GM18517 (cell line): ENCODE results near the gene IL1A.

Experiments
- ATAC-seq: cut with Tn5 transposase; IDR thresholded peaks from one replicate; pipeline ENCODE4 v1.9.1; 2021; ENCODE audit warnings: mild to moderate bottlenecking, moderate library complexity; ENCODE audit not compliant: unreplicated experiment

The IL1A gene

DNA sequence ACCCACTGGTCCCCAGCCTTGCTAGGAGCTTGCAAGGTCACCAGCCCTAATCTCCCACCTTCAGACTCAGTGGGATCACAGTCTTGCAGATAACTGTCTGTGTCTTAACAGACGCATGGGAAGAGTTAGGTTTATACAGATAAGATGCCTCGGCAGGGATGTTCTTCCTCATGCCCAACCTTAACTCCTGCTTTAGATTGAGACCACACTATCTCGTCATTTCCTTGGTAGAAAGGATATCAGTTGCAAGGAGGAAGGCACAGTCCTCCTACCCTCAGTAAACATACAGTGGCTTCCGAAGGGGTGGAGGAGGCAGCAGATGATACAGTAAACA lies 56.3 kb downstream of the IL1A start:
- no peak for ATAC-seq

DNA sequence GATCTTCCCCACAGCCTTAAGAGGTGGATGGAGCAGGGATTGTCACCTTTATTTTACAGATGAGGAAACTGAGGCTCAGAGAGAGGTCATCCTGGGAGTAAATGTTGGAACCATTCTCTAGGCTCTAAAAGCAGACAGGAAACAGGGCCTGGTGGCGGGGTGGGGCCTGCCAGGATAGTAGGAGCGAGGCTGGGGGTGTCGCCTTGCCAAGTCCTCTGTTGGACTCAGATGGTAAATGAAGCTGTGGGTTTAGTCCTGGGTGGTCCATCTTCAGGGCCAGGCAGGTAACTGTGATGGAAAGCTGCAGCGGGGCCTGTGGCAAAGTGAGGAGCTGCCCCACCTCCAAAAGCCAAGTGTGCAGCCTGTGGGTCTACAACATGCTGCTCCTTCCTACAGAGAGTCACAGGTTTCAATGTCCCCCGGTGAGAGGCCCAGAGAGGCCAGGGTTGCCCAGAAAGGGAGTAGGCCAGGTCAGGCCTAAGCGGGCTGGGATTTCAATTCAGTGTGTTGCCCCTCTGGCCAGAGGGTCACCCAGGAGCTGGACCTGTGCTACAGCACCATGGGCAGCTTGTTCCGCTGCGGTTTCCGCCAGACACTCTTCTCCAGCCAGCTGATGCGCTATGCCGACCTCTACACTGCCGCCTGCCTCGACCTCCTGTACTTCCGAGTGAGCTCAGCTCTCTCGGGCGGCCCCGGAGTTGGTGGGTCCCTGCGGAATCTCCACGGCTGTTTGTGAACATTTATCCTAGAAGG lies 56.8 kb downstream of the IL1A start:
- ATAC-seq = no peak

DNA sequence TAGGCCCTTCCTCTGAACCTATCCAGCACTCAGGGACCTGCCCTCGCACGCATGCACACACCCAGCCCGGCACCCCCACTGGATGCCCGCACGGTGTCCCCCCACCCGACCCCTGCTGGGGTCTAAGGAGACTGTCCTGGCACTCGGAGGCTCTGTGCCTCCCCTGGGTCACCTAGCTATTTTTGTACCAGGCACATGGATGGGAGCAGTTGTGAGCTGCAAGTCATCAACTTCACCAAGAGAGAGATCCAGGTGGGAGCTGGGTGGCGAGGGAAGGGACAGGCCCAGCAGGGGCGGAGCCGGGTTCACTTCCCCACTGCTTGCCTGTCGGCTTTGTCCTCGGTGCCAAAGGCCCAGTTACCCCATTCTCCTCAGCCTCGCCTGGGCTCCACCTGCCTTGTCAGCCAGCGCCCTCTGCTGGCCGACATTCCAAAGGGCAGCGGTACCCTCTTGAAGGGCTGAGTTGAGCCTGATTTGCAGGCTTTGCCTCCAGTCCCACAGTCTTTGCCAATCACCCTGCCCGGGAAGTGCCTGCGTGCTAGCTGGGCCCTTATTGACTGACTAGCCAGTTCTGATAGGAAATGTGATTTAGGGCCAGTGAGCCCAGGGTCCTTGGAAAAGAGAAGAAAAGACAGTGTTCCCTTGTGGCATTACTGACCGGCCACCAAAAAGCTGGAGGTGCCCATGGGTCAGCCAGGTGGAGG lies 57.7 kb downstream of the IL1A start:
- peak; percentile 80 for ATAC-seq

DNA sequence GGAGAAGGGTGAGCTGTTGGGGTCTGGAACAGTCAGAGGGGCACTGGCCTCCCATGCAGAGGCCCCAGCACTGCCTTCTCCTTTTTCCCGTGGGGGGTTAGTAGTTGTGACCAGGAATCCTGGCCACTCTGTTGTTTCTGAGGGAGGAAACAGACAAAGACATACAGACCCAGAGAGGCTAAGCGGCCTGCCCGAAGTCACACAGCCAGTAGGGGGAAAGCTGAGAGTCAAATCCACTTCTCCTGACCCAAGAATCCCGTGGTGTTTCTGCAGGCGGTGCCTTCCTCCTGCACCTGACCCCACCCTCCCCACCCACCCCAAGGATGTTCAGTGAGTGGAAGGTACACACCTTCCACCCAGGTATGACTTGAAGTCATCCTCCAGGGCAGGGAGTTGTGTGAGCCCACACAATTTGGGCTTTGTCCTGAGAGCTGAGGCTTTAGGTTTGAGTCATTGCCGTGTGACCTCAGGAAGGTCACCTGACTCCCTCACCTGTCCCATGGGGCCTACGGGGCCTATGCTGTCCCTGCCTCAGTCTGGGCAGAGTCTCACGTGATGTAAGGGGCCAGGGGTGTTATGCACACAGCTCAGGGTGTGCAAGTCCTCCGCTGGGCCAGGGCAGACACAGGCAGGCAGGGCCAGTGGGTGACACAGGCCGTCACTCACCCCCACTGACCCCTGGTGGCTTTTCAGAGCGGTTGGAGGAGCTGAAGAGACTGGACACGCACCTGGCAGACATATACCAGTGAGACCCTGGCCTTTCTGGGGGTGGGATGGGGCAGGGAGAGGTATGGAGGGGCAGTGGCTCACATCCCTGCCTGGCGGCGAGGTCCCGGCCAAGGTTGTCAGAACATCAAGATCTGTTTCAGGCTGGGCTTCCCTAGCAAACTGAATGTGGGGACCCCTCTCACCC lies 58.5 kb downstream of the IL1A start:
- ATAC-seq = peak; percentile 48

DNA sequence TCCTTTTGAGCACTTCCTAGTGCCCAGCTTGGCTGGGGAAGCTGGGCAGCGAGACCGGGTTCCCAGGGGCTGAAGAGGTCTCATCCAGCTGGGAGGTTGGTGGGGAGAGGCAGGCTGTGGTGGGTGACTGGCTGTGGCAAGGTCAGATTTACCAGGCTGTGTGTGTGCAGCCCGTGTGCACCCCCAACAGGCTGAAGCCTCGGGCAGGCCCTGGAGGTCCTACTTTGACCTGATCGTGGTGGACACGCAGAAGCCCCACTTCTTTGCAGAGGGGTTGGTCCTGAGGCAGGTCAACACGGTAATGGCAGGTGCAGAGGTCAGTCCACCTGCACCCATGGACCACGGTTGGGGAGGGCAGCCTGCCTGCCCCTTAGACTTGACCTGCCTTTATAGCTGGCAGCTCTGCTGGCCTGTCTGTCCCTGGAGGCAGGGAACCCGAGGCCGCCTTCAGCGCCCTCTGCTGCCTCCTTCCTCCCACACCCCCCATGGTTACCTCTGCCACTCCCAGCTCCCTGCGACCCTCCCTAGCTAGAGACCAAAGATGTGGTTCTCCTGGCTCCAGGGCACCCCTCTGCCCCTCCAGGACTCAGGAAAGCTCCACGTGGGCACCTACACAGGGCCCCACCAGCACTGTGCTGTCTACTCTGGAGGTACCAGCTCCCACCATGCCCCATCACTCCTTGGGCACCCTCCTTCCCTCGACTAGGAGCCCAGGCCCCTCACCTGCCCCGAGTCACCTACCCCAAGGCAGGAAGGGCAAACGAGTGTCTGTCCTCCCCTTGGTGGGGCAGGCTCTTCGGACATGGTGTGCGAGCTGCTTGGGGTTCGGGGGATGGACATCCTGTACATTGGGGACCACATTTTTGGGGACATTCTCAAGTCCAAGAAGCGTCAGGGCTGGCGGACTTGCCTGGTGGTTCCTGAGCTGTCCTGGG lies 59.4 kb downstream of the IL1A start:
- no peak for ATAC-seq

DNA sequence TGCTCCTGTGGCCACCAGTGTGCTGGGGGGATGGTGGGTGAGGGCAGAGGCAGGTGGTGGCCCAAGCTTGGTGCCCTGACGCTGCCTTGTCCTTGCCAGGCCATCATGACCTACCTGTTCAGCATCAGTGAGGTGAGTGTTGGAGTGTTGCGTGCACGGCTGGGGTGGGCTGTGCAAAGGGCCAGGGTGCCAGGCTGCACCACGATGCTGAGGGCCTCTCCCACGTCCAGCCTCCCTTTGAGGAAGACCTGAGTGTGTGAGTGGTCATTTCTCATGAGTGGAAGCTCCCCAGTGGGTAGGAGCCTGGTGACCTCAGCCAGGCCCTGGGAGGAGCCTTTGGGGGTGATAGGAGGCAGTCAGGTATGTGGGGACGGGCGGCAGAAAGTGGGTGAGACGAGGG lies 60.3 kb downstream of the IL1A start:
- ATAC-seq = no peak
